Left ventricle myocardium inferior (tissue), 1 donor: ENCODE results near the gene LINS1. TPM values are rescaled to one million over a fixed set of nuclear protein-coding genes. Genes with fewer than 3 reads are reported as not detected.

ENCODE experiments used
- DNase-seq: peaks from one replicate; pipeline ENCODE4 v3.0.0-alpha.2; 2020
- H3K27ac ChIP-seq: fragments of 200-600 bp; replicated peaks from 2 replicates; pipeline ENCODE4 v1.8.0; 2021
- H3K27me3 ChIP-seq: fragments of 200-600 bp; 2 replicates; pipeline ENCODE4 v1.8.0; 2021; ENCODE audit warnings: low read depth
- H3K36me3 ChIP-seq: fragments of 200-600 bp; 2 replicates; pipeline ENCODE4 v1.8.0; 2021
- H3K4me1 ChIP-seq: fragments of 200-600 bp; 2 replicates; pipeline ENCODE4 v1.8.0; 2021
- H3K4me3 ChIP-seq: fragments of 200-600 bp; 2 replicates; pipeline ENCODE4 v1.8.0; 2021; ENCODE audit warnings: mild to moderate bottlenecking, moderate library complexity
- H3K9me3 ChIP-seq: fragments of 200-600 bp; replicated peaks from 2 replicates; pipeline ENCODE4 v1.8.0; 2021
- intact Hi-C: fragments of 100-400 bp; cut with micrococcal nuclease; formaldehyde crosslinking; loops from one replicate; pipeline ENCODE4 v1.11.0; 2022
- total RNA-seq: library from RNA; stranded (reverse); fragmentation: NEBNext Ultra II Directional; extraction: Animal tissue kit (Norgen Biotek cat#: 25700); gene quantifications from one replicate; pipeline ENCODE4 v1.2.1, GENCODE V29; 2021
- TF ChIP-seq, protein P1 (sequence below): fragments of 200-600 bp; IDR thresholded peaks from 2 replicates; pipeline ENCODE4 v1.8.0; 2021; ENCODE audit warnings: antibody characterized with exemption, mild to moderate bottlenecking, borderline replicate concordance
- donor health status: DM: no; HTN: yes; CAD: no; lungs with severe emphysema.

LINS1 gene
- total RNA-seq, 1 donor from 2014 or later: 9.3 TPM

- no peak overlapping the region for H3K27ac ChIP-seq
- TF ChIP-seq, protein P1, sequence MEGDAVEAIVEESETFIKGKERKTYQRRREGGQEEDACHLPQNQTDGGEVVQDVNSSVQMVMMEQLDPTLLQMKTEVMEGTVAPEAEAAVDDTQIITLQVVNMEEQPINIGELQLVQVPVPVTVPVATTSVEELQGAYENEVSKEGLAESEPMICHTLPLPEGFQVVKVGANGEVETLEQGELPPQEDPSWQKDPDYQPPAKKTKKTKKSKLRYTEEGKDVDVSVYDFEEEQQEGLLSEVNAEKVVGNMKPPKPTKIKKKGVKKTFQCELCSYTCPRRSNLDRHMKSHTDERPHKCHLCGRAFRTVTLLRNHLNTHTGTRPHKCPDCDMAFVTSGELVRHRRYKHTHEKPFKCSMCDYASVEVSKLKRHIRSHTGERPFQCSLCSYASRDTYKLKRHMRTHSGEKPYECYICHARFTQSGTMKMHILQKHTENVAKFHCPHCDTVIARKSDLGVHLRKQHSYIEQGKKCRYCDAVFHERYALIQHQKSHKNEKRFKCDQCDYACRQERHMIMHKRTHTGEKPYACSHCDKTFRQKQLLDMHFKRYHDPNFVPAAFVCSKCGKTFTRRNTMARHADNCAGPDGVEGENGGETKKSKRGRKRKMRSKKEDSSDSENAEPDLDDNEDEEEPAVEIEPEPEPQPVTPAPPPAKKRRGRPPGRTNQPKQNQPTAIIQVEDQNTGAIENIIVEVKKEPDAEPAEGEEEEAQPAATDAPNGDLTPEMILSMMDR: no peak
- intact Hi-C loops: no loop called here
- no peaks in the 10 kb centered on the region for H3K4me1 ChIP-seq
- no peak overlapping the region for H3K4me3 ChIP-seq
- no peaks in the 10 kb centered on the region for H3K9me3 ChIP-seq
- no peak for DNase-seq
- no peaks in the 10 kb centered on the region for H3K27me3 ChIP-seq
- no peaks in the 10 kb centered on the region for H3K36me3 ChIP-seq
Measured at GRCh38 chr15:100559330-100559729, 42.7 kb downstream of the LINS1 start.

DNA sequence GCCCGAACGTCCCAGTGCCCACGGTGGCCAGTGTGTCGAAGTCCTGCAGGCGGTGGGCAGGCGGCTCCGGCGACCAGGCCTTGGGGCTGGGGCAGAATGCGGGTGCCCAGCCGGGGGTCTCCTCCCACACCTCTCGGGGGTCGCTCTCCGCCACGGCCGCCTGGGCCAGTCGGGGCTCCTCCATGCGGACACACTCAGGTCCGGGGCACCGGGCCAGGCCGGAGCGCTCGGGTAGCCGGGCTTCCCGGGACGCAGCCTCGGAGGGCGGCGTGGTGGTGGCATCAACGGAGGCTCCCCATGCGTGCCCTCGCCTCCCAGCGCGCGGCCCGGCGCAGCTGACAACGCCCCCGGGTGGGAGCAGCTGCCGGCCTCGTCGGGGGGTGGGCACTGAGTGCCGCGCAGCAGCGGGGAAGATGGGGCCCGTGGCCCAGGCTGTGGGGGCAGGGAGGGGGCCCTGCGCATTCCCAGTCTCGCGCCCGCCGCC, 43.2 kb downstream of the LINS1 start:
- H3K27ac ChIP-seq: no peak overlapping the region
- no peak for DNase-seq
- TF ChIP-seq, protein P1: no peak
- H3K4me3 ChIP-seq: no peak overlapping the region
- intact Hi-C loops: no loop called here
- no peaks in the 10 kb centered on the region for H3K27me3 ChIP-seq
- H3K4me1 ChIP-seq: no peaks in the 10 kb centered on the region
- H3K36me3 ChIP-seq: no peaks in the 10 kb centered on the region
- no peaks in the 10 kb centered on the region for H3K9me3 ChIP-seq

GRCh38 chr15:100553468-100553867, 48.5 kb downstream of the LINS1 start:
- H3K4me3 ChIP-seq: no peak overlapping the region
- intact Hi-C loops: no loop called here
- no peak overlapping the region for H3K27ac ChIP-seq
- no peaks in the 10 kb centered on the region for H3K27me3 ChIP-seq
- no peak for DNase-seq
- TF ChIP-seq, protein P1: no peak
- no peaks in the 10 kb centered on the region for H3K36me3 ChIP-seq
- no peaks in the 10 kb centered on the region for H3K9me3 ChIP-seq
- no peaks in the 10 kb centered on the region for H3K4me1 ChIP-seq

- Histone ChIP-seq H3K36me3 (no peaks in the 10 kb centered on the region), H3K9me3 (no peaks in the 10 kb centered on the region), H3K27ac (no peak overlapping the region), H3K4me1 (no peaks in the 10 kb centered on the region), H3K4me3 (no peak overlapping the region), H3K27me3 (peaks cover 24% of the 10 kb centered on the region)
- TF ChIP-seq, protein P1: no peak
- intact Hi-C loops: no loop called here
- DNase-seq: no peak
Measured at GRCh38 chr15:100547961-100548360, 54.0 kb downstream of the LINS1 start.

- Histone ChIP-seq H3K27me3 (peaks cover 50% of the 10 kb centered on the region), H3K9me3 (no peaks in the 10 kb centered on the region), H3K4me1 (no peaks in the 10 kb centered on the region), H3K4me3 (no peak overlapping the region), H3K27ac (no peak overlapping the region), H3K36me3 (no peaks in the 10 kb centered on the region)
- TF ChIP-seq, protein P1: no peak
- intact Hi-C loops: no loop called here
- DNase-seq: no peak
Measured at GRCh38 chr15:100544946-100545345, 57.0 kb downstream of the LINS1 start.
